Measurements from ENCODE around the gene CENPO.

CENPO gene

DNA sequence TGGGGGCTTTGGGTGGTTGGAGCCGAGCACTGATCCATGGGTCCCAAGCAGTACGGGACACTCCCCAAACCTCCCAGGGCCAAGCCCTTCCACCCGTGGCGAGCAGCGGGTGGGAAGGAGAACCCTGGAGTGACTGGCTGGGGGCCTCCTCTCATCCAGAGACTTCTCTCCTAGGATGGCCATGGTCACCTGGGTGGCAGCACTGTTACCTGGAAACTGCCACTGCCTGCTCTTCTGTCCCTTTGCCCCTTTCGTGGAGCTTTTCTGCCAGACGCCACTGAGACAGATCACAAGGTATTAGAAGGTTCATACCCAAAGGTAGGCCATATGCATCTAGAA is 26.9 kb downstream of the CENPO start:
- no peak for DNase-seq (ENCODE audit: low spot score)
- TF ChIP-seq, protein P1, sequence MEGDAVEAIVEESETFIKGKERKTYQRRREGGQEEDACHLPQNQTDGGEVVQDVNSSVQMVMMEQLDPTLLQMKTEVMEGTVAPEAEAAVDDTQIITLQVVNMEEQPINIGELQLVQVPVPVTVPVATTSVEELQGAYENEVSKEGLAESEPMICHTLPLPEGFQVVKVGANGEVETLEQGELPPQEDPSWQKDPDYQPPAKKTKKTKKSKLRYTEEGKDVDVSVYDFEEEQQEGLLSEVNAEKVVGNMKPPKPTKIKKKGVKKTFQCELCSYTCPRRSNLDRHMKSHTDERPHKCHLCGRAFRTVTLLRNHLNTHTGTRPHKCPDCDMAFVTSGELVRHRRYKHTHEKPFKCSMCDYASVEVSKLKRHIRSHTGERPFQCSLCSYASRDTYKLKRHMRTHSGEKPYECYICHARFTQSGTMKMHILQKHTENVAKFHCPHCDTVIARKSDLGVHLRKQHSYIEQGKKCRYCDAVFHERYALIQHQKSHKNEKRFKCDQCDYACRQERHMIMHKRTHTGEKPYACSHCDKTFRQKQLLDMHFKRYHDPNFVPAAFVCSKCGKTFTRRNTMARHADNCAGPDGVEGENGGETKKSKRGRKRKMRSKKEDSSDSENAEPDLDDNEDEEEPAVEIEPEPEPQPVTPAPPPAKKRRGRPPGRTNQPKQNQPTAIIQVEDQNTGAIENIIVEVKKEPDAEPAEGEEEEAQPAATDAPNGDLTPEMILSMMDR (IDR thresholded peaks at IDR 0.05; ENCODE audit: borderline replicate concordance, control extremely low read depth, extremely low read depth, insufficient read depth, missing control alignments), result no peak
- in situ Hi-C loops (cut with MboI; ENCODE audit: low sequenced_read_pairs, unreplicated experiment), result loop anchor here (10.0 kb wide), 1 partner anchor 205 kb away; no protein-coding TSS in a partner anchor

DNA sequence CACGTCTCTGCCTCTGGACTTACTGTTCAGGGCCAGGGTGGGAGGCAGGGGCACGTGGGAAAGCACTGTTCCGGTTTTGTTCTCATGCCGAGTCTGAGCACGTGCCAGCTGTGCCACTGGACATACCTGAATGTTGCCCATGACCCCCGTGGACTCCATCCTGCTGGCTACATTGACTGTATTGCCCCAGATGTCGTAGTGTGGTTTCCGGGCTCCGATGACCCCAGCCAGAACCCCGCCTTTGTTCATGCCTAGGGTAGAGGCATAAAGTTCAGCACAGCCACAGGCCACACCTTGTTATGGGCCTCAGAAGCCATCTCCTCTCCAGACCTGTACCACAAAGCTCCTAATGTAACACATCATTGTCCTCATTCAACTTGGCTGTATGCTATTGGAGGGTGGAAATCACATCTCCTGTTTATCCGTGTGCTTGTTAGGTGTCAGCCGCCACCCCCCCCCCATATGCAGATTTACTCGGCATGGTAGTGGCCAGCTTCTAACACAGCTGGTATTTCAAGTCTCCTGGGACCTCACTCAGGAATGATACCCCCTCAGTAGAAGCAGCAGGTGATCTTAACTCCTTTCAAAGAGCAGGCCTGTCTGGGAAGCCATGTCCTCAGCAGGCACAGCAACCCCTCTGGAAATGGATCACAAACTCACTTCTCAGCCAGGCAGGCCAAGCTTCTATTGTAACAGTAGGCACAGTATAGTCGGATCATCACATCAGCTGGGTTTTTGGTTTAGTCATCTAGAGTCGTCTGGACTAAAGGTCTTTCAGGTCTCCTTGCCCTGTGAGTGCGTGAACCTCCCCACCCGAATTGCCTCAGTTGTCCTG is 27.6 kb downstream of the CENPO start:
- in situ Hi-C loops (cut with MboI; ENCODE audit: low sequenced_read_pairs, unreplicated experiment), result loop anchor here (10.0 kb wide), 1 partner anchor 206 kb away; no protein-coding TSS in a partner anchor
- DNase-seq (ENCODE audit: low spot score), result peak; percentile 34
- TF ChIP-seq, protein P1 (IDR thresholded peaks at IDR 0.05; ENCODE audit: borderline replicate concordance, control extremely low read depth, extremely low read depth, insufficient read depth, missing control alignments), result no peak

GRCh38 chr2:24821433-24821891 is 28.2 kb downstream of the CENPO start:
- in situ Hi-C loops (cut with MboI; ENCODE audit: low sequenced_read_pairs, unreplicated experiment), result loop anchor here (10.0 kb wide), 1 partner anchor 207 kb away; no protein-coding TSS in a partner anchor
- TF ChIP-seq, protein P1 (IDR thresholded peaks at IDR 0.05; ENCODE audit: borderline replicate concordance, control extremely low read depth, extremely low read depth, insufficient read depth, missing control alignments), result no peak
- peak; percentile 19 for DNase-seq (ENCODE audit: low spot score)

DNA sequence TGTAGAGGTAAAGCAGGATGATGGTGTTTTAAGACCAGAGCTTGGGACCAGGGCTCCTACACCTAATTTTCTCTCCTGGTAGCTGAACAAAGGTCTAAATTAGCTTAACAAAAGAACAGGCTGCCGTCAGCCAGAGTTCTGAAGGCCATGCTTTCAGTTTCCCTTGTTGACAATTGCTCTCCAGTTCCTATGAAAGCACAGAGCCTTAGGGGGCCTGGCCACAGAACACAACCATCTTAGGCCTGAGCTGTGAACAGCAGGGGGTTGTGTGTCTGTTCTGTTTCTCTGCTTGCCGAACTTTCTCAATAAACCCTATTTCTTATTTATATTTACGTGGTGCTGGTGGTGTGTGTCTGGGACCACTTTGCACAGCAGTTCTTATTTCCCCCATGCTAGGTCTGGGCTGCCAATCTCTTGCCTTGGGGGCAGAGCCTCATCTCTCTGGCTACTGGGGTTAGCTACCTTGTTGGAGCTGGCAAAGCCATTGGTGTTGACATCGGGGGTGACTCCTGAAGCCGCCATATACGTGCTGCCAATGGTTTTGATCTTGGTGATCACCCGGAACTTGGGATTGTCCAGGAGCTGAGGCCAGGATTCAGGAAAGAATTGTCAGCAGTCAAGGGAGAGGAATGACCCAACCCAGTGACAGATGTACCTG is 29.0 kb downstream of the CENPO start:
- TF ChIP-seq, protein P1 (IDR thresholded peaks at IDR 0.05; ENCODE audit: borderline replicate concordance, control extremely low read depth, extremely low read depth, insufficient read depth, missing control alignments), result no peak
- DNase-seq (ENCODE audit: low spot score), result no peak
- in situ Hi-C loops (cut with MboI; ENCODE audit: low sequenced_read_pairs, unreplicated experiment), result loop anchor here (10.0 kb wide), 1 partner anchor 207 kb away; no protein-coding TSS in a partner anchor

DNA sequence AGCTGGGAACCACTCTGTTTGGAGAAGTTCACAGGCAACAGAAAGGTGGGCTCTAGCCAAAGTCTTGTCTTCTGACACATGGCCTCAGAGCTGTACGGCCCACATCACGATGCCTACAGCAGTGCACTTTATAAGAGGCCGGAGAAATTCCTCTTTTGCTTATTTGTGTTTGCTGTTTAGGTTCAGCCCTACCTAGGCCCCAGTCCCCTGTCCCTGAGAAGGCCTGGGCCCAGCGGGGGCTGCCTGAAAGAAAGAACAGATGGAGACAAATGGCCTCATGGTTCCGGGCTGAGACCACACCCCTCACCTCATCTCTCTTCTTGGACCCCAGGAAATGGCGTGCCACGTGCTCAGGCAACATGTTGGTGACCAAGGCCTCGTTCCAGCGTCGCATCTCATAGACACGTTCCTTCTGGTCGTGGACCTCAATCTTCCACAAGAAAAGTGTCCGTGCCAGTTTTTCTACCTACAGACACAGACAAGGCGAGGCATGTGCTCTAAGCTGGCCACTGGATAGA is 30.9 kb downstream of the CENPO start:
- TF ChIP-seq, protein P1 (IDR thresholded peaks at IDR 0.05; ENCODE audit: borderline replicate concordance, control extremely low read depth, extremely low read depth, insufficient read depth, missing control alignments), result no peak
- in situ Hi-C loops (cut with MboI; ENCODE audit: low sequenced_read_pairs, unreplicated experiment), result loop anchor here (10.0 kb wide), 1 partner anchor 209 kb away; no protein-coding TSS in a partner anchor
- DNase-seq (ENCODE audit: low spot score), result no peak
